ENCODE measurements around the gene NLK. TPM values are rescaled to one million over a fixed set of nuclear protein-coding genes. Genes with fewer than 3 reads are reported as not detected.
"Not testable (repeated sequence)": the region's sequence is repeated elsewhere in the genome, so short reads cannot be mapped to it uniquely, and the experiment has no call there.

Gene NLK
- polyA plus RNA-seq, 1 donor from 2014 or later: 3.4 TPM

- Mint-ChIP-seq H3K4me1 (peaks cover 46 to 58% (median 49%) of the 10 kb centered on the region in 3 donors), H3K27me3 (no peaks in the 10 kb centered on the region), H3K9me3 (no peaks in the 10 kb centered on the region), H3K36me3 (peaks cover 14% of the 10 kb centered on the region), H3K4me3 (peak overlapping the region; percentile 68 to 87 (median 80)), H3K27ac (peak overlapping the region; percentile 24 to 86 (median 79))
Measured at GRCh38 chr17:28097901-28098300, 55.4 kb downstream of the NLK start.

GRCh38 chr17:28098591-28098990, 56.1 kb downstream of the NLK start:
- not testable (repeated sequence) for H3K4me3 Mint-ChIP-seq, H3K9me3 Mint-ChIP-seq, H3K27ac Mint-ChIP-seq, H3K27me3 Mint-ChIP-seq
- peaks cover 14% of the 10 kb centered on the region for H3K36me3 Mint-ChIP-seq
- peaks cover 47 to 56% (median 47%) of the 10 kb centered on the region in 3 donors for H3K4me1 Mint-ChIP-seq

DNA sequence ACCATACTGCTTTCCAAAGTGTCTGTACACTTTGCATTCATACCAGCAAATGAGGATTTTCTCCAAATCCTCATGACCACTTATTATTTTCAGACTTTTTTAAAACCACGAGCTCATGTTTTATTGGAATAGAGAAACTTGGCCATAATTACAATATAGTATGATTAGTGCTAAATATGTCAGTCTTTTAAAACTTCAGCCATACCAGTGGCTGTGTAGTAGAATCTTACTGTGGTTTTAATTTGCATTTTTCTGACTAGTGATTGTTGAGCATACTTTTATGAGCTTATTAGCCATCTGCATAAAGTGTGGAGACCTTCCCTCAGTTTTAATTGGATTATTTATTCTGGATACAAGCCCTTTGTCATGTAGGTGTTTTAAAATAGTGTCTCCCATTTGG, 57.8 kb downstream of the NLK start:
- peaks cover 31 to 41% (median 35%) of the 10 kb centered on the region in 3 donors for H3K4me1 Mint-ChIP-seq
- H3K27ac Mint-ChIP-seq: no peak overlapping the region
- H3K9me3 Mint-ChIP-seq: no peaks in the 10 kb centered on the region
- peaks cover 11% of the 10 kb centered on the region for H3K36me3 Mint-ChIP-seq
- H3K4me3 Mint-ChIP-seq: peak overlapping the region in 2 of 4 donors; percentile 1 to 20
- no peaks in the 10 kb centered on the region for H3K27me3 Mint-ChIP-seq

- Mint-ChIP-seq H3K9me3 (no peaks in the 10 kb centered on the region), H3K27me3 (no peaks in the 10 kb centered on the region), H3K4me3 (no peak overlapping the region), H3K4me1 (peaks cover 34 to 38% (median 35%) of the 10 kb centered on the region in 3 donors), H3K27ac (no peak overlapping the region), H3K36me3 (peaks cover 11% of the 10 kb centered on the region)
Measured at GRCh38 chr17:28100936-28101335, 58.5 kb downstream of the NLK start.

DNA sequence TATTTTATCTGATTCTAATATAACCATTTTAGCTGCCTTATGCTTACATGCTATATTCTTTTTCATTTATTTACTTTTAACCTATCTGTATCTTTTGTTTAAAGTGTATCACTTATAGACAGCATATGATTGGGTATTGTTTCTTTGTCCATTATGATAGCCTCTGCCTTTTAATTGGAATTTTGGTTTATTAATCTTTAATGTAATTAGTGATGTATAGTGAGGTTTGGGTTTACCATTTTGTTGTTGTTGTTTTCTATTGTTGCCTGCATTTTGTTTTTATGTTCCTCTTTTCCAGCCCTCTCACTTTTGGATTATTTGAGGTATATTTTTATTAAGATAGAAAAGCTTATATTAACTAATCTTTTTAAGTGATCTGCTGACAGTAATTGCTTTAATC, 59.4 kb downstream of the NLK start:
- no peak overlapping the region for H3K27ac Mint-ChIP-seq
- H3K9me3 Mint-ChIP-seq: no peaks in the 10 kb centered on the region
- H3K4me3 Mint-ChIP-seq: no peak overlapping the region

GRCh38 chr17:28105501-28105900, 63.0 kb downstream of the NLK start:
- H3K4me3 Mint-ChIP-seq: no peak overlapping the region
- no peak overlapping the region for H3K27ac Mint-ChIP-seq
- peaks cover 16% of the 10 kb centered on the region for H3K36me3 Mint-ChIP-seq
- H3K4me1 Mint-ChIP-seq: peaks cover 12 to 22% (median 13%) of the 10 kb centered on the region in 3 donors
- H3K9me3 Mint-ChIP-seq: peaks cover 0 to 5% (median 0%) of the 10 kb centered on the region in 3 donors
- H3K27me3 Mint-ChIP-seq: no peaks in the 10 kb centered on the region

More for the DNA sequence above, 59.4 kb downstream of the NLK start:
- Mint-ChIP-seq H3K36me3 (peaks cover 14% of the 10 kb centered on the region), H3K4me1 (peaks cover 28 to 30% (median 30%) of the 10 kb centered on the region in 3 donors), H3K27me3 (no peaks in the 10 kb centered on the region)

DNA sequence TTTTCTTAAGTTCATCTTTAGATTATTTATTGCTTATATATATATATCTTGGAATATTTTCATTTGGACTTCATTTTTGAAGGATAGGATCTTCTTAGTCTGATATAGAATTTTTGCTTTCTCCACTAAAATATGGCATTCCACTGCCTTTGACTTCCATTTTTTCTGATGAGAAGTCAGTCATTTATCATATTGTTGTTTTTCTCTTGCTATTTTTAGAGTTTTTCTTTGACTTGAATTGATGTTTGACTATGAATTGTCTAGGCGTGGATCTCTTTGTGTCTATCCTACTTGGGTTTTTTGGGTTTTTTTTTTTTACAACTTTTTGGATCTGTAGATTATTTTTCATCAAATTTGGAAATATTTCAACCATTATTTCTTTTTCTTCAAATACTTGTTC, 67.7 kb downstream of the NLK start:
- H3K4me3 Mint-ChIP-seq: no peak overlapping the region
- H3K27me3 Mint-ChIP-seq: no peaks in the 10 kb centered on the region
- no peak overlapping the region for H3K27ac Mint-ChIP-seq
- H3K9me3 Mint-ChIP-seq: peaks cover 0 to 6% (median 0%) of the 10 kb centered on the region in 3 donors
- H3K4me1 Mint-ChIP-seq: peaks cover 15 to 32% (median 22%) of the 10 kb centered on the region in 3 donors
- H3K36me3 Mint-ChIP-seq: peaks cover 10% of the 10 kb centered on the region

DNA sequence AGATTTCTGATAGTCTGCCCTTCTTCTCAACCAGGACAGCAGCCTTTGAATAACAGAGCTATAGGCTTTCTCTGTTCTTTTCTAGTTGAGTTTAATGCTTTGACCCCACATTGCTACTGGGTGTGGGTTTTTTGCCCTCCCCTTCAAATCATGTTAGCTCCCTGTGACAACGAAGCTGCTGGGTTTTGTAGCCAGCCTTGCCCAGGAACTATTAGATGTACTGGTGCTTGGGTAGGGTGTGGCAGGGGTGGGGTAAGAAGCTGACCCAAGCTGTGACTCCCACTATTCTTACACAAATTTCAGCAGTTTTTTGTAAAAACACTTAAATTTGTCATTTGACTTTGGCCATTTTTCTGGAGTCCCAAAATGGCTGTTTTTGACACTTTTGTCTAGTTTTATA, 69.7 kb downstream of the NLK start:
- Mint-ChIP-seq H3K27ac (no peak overlapping the region), H3K27me3 (no peaks in the 10 kb centered on the region), H3K4me1 (peaks cover 17 to 33% (median 25%) of the 10 kb centered on the region in 3 donors), H3K36me3 (peaks cover 6% of the 10 kb centered on the region), H3K4me3 (no peak overlapping the region), H3K9me3 (peaks cover 0 to 6% (median 0%) of the 10 kb centered on the region in 3 donors)

- no peaks in the 10 kb centered on the region for H3K27me3 Mint-ChIP-seq
- no peak overlapping the region for H3K27ac Mint-ChIP-seq
- no peak overlapping the region for H3K4me3 Mint-ChIP-seq
- peaks cover 6% of the 10 kb centered on the region for H3K36me3 Mint-ChIP-seq
- H3K4me1 Mint-ChIP-seq: peaks cover 17 to 34% (median 25%) of the 10 kb centered on the region in 3 donors
- peaks cover 0 to 6% (median 0%) of the 10 kb centered on the region in 3 donors for H3K9me3 Mint-ChIP-seq
Measured at GRCh38 chr17:28112606-28113005, 70.1 kb downstream of the NLK start.

GRCh38 chr17:28113269-28113668, 70.8 kb downstream of the NLK start:
- Mint-ChIP-seq H3K4me3 (no peak overlapping the region), H3K27me3 (no peaks in the 10 kb centered on the region), H3K27ac (no peak overlapping the region), H3K4me1 (peaks cover 21 to 34% (median 28%) of the 10 kb centered on the region in 3 donors), H3K36me3 (peaks cover 6% of the 10 kb centered on the region), H3K9me3 (peaks cover 0 to 6% (median 0%) of the 10 kb centered on the region in 3 donors)

DNA sequence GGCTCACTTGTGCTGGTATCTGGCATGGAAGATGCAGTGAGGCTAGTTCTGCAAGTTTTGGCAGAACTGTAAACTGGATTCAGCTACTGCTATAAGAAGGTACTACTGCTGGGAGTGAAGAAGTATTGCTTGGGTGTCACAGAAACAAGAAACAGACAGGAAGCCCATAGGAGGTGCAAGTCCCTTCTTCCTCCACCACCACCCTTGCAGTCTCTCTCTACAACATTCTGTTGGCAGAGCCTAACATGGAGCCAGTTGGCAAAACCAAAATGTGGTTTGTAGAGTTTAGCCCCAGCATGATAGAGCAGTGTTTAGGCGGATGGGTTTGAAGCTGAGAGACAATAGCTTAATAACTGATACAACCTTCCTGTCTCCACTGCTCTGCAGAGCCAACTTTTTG, 72.6 kb downstream of the NLK start:
- Mint-ChIP-seq H3K36me3 (peaks cover 6% of the 10 kb centered on the region), H3K27ac (no peak overlapping the region), H3K9me3 (peaks cover 0 to 6% (median 0%) of the 10 kb centered on the region in 3 donors), H3K4me1 (peaks cover 23 to 32% (median 30%) of the 10 kb centered on the region in 3 donors), H3K27me3 (no peaks in the 10 kb centered on the region), H3K4me3 (no peak overlapping the region)

DNA sequence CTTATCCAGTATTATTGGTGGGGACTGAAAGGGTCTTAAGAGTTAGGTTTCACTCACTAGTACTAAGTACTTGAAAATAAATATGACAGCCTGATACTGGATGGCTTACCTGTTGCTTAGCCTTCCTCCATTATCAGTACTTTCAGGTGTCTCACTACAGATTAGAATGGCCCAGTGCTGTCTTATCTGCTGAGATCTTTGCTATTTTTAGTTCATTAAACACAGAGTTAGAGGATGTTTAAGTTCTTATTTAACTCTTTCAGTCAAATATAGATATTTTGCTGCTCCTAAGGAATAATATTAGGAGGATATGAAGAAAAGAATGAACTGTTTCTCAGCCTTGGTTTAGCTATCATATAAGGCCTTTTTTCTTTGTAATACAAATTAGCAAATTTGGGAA, 74.8 kb downstream of the NLK start:
- Mint-ChIP-seq H3K4me1 (peaks cover 20 to 29% (median 26%) of the 10 kb centered on the region in 3 donors), H3K36me3 (peaks cover 9% of the 10 kb centered on the region), H3K27ac (no peak overlapping the region), H3K27me3 (no peaks in the 10 kb centered on the region), H3K9me3 (no peaks in the 10 kb centered on the region), H3K4me3 (no peak overlapping the region)

DNA sequence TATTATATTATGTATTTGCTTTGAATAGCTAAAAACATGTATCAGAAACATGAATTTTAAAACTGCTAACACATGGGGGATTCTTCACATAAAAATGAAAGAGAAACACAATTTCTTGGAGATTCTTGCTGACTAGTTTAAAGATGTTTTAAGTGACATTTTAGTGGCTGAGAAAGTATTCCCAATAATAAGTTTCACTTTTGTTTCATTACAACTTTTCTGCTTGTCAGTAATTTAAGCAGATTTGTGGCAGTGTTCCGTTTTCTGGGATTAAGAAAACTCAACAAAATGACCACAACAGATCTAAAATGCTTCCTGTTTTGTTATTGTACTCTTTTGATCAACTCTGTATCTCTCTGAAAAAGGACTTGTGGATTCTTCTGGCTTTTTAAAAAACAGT, 75.9 kb downstream of the NLK start:
- Mint-ChIP-seq H3K9me3 (no peaks in the 10 kb centered on the region), H3K4me1 (peaks cover 18 to 25% (median 22%) of the 10 kb centered on the region in 3 donors), H3K36me3 (peaks cover 17% of the 10 kb centered on the region), H3K4me3 (peak overlapping the region in 1 of 4 donors; percentile 59), H3K27me3 (no peaks in the 10 kb centered on the region), H3K27ac (no peak overlapping the region)

DNA sequence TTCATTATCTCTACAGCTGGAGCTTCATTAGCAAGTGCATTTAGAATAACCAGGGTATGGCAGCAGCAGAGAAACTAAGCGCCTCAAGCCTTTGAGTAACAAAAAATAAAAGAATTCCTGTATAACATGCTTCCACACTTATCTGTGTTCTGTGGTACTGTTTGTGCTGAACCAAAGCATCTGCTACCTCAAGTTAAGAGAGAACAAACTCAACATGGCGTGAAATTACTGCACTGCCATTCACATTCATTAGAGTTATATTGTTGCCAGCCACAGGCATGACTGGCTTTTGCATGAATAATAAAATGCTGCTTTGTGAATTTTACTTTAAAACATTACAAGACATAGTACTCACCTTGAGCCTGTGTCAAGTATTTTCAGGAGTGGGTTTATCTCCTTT, 76.6 kb downstream of the NLK start:
- Mint-ChIP-seq H3K4me3 (peak overlapping the region in 1 of 4 donors; percentile 12), H3K27me3 (no peaks in the 10 kb centered on the region), H3K36me3 (peaks cover 16% of the 10 kb centered on the region), H3K4me1 (peaks cover 17 to 22% (median 21%) of the 10 kb centered on the region in 3 donors), H3K27ac (no peak overlapping the region), H3K9me3 (no peaks in the 10 kb centered on the region)

- Mint-ChIP-seq H3K4me3 (no peak overlapping the region), H3K36me3 (peaks cover 16% of the 10 kb centered on the region), H3K9me3 (no peaks in the 10 kb centered on the region), H3K4me1 (peaks cover 17 to 19% (median 17%) of the 10 kb centered on the region in 3 donors), H3K27me3 (no peaks in the 10 kb centered on the region), H3K27ac (no peak overlapping the region)
Measured at GRCh38 chr17:28119560-28119959, 77.1 kb downstream of the NLK start.

DNA sequence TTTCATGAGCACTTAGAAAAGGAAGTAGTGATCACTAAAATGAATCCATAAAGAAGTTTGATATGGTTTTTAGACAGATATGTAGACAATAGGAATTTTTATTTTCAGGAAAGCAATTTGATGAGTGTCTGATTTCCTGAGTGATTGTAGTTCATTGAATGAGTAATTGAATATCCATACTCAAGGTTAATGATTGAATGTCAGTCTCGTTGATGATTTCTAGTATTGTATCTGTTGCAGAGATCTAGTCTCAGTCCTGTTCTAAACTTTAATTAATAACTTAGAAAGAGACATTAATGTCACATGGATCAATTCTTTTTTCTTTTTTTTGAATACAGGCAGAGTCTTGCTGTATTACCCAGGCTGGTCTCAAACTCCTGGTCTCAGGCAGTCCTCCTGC, 78.3 kb downstream of the NLK start:
- H3K4me1 Mint-ChIP-seq: peaks cover 11 to 13% (median 12%) of the 10 kb centered on the region in 3 donors
- H3K27me3 Mint-ChIP-seq: no peaks in the 10 kb centered on the region
- H3K9me3 Mint-ChIP-seq: no peaks in the 10 kb centered on the region
- peaks cover 17% of the 10 kb centered on the region for H3K36me3 Mint-ChIP-seq
- no peak overlapping the region for H3K27ac Mint-ChIP-seq
- no peak overlapping the region for H3K4me3 Mint-ChIP-seq

All from IgD-negative memory B cell (primary cell).